Ecto neural progenitor cell (in vitro differentiated cells): ENCODE measurements around the gene CD63.
"Not testable (repeated sequence)": the region's sequence is repeated elsewhere in the genome, so short reads cannot be mapped to it uniquely, and the experiment has no call there.

Source experiments
- DNase-seq: peaks from one replicate; pipeline ENCODE4 v3.0.0-alpha.2; 2018; ENCODE audit warnings: low spot score

Gene CD63, protein sequence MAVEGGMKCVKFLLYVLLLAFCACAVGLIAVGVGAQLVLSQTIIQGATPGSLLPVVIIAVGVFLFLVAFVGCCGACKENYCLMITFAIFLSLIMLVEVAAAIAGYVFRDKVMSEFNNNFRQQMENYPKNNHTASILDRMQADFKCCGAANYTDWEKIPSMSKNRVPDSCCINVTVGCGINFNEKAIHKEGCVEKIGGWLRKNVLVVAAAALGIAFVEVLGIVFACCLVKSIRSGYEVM

DNA sequence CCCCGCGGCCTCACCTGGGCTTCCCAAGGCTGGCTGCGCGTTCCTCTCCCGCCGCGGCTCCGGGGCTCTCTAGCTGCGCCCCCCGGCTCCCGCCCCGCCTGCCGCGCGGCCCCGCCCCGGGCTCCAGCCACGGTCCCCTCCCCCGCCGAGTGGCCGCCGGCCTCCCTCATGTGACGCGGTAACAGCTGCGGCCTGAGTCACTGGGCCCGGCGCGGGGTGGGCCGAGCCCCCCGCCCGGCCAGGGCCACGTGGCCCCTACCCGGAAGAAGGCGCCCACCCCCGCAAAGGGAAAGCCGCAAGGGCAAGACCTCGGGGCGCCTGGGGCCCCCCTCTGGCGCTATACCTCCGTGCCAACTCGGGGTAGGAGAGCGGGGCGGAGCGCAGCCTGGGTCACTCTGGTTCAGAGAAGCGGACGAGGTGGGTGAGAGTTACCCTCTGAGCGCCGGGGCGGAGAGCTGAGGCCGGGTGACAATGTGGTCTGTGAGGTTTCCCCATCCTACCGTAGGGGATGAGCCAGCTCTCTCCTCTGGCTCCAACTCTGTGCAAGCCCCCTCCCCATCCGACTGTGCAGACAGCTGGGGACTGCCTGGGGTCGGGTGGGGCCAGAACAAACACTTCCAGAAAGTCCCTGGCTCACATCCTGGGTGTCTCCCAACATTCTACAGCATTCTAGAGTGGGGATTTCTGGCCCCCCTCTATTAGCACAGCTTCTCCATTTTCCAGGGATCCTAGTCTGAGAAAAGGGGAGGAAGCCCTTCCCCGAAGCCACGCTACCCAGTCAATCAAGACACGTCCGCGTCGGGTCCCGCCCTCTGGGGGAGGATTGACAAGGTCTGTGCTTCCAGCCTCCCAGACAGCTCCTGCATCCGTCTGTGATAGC lies at the start of gene CD63:
Gene CD63 (minus strand): TSS at position 71 of the 880 bp plus-strand sequence. CDS start 668 bp downstream, outside the sequence.
- peak; percentile 94 for DNase-seq

DNA sequence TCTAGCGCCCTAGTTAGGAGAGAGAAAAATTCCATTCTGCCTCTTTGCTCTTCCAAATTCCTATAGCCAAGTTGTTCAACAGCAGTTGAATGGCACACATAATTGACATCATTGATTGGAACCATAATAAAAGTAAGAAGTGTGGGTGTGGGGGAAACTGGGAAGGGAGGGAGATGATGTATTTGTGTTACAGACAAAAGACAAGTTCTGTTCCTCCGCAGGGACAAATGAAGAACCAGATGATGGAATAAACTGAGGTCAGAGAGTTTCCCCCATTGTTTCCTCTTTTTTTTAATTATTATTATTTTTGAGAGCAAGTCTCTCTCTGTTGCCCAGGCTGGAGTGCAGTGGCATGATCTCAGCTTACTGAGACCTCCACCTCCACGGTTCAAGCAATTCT lies 49.0 kb upstream of the CD63 start:
- no peak for DNase-seq

DNA sequence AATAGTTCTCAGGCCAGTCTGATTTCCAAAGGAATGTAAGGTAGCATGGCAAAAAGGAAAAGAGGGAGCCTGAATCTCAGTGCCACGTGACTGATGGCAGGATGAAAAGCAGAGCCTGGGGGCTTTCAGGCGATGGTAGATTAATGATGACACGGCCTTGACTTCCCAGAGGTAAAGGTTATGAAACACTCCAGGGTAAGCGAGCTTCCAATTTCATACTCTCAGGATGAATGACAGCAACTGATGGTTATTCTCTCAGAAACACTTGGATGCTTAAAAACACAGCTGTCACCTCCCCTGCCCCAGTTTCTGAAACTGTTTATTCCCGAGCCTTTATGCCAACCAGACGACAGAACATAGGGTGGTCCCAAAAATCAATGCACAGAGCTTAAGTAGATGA lies 42.9 kb upstream of the CD63 start:
- no peak for DNase-seq

DNA sequence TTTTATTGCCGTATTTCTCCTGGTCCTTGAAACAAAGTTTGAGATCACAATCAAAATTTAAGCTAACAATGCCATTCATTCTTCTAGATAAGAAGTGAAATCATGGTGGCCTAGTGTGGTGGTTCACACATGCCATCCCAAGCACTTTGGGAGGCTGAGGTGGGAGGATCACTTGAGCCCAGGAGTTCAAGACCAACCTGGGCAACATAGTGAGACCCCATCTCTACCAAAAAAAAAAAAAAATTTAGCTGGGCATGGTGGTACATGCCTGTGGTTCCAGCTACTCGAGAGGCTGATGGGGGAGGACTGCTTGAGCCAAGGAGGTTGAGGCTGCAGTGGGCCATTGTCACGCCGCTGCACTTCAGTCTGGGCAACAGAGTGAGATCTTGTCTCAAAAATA lies 38.3 kb upstream of the CD63 start:
- DNase-seq: no peak

DNA sequence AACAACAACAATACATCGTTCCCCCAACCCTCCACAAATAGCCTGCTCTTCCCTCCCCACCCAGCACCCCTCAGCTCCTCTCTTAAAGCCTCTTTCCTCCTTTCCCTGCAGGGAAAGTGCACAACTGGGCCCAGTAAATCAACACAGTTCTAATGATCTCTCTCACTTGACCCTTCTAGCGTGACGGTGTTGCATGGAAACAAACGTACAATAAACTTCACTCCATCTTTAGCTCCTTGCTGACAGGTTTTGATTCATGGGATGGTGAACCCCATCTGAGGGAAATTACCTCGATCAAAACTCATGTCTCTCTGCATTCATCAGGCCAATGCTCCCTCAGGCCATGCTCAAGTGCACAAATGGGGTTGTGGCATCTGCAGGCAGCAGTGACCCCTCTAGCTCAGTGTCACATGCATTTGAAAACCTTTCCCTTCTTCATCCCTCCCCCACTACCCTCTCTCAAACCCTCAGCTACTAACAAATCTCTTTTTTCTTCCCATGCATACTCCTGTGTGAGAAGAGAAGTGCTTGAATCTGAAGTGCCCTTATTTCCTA lies 37.0 kb upstream of the CD63 start:
- no peak for DNase-seq

DNA sequence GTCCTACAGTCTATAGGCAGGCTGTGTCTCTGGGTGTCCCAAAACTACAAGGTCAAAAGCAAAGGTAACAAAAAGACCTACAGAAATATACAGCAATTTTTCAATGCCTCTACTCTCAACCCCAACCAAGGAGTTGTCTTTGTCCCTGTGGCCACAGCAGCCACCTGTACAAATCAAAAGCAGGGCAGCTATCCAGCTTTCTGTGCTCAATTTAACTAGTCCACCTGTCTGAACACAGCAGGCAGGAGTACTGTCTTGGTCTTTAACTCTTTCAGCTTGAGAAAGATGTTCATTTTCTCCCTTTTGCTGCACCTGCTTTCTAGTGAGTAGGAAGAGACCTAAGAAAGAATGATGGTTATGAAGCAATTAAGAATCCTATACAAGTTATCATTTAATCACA lies 33.8 kb upstream of the CD63 start:
- no peak for DNase-seq

DNA sequence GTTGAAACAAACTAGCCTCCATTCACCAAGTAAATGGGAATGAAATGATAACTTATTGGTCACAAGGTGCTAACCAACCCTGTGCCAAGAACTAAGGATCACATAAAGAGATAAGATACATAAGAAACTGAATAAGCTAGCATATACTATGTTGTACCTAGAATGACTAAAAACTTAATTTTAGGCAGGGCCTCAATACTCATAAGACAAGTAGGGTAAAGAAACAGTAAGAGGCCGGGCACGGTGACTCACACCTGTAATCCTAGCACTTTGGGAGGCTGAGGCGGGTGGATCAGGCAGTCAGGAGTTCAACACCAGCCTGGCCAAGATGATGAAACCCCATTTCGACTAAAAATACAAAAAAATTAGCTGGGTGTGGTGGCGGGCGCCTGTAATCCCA lies 31.9 kb upstream of the CD63 start:
- no peak for DNase-seq

DNA sequence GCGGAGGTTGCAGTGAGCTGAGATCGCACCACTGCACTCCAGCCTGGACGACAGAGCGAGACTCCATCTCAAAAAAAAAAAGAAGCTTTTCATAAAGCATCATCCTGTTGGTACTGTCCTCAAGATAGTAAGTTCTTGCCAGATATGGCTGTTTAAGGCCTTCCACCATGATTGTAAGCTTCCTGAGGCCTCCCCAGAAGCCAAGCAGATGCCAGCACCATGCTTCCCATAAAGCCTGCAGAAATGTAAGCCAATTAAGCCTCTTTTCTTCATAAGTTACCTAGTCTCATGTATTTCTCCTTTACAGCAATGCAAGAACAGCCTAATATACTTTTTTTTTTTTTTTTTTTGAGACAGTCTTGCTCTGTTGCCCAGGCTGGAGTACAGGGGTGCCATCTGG lies 29.8 kb upstream of the CD63 start:
- DNase-seq: not testable (repeated sequence)

DNA sequence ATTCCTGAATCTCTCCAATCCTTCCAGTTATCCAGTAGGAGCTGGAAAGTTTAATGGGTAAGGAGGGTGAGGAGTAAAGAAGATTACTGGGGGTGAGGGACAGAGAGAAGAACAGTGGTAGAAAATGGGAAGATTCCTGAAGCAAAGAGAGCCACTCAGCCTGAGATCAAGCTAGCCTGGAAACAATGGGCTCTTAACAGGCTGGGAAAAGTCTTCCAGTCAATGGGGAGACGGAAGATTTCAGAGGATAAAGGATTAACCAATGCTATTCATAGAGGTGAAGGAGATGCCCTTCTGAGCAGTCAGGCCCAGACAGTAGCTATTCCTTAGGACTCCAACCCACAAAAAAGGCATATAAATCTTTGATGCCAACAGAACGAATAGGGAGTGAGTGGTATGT lies 28.9 kb upstream of the CD63 start:
- no peak for DNase-seq

DNA sequence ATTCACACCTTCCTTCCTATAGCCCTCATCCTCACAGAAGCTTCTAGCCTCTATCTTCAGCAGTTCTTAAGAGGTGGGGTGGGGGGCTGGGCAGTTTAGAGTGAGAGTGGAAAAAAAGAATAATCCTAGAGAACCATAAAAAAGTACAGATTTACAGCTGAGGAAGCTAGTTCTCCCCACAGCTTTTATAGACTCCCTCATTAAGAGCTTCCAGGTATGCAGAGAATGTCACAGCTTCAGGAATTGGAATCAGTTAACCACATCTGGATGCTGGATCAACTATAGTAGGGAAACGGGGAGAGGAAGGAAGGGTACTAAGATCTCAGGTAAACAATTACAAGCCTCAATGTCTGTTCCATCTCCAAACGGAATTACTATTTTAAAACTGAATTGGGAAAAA lies 26.4 kb upstream of the CD63 start:
- DNase-seq: no peak

DNA sequence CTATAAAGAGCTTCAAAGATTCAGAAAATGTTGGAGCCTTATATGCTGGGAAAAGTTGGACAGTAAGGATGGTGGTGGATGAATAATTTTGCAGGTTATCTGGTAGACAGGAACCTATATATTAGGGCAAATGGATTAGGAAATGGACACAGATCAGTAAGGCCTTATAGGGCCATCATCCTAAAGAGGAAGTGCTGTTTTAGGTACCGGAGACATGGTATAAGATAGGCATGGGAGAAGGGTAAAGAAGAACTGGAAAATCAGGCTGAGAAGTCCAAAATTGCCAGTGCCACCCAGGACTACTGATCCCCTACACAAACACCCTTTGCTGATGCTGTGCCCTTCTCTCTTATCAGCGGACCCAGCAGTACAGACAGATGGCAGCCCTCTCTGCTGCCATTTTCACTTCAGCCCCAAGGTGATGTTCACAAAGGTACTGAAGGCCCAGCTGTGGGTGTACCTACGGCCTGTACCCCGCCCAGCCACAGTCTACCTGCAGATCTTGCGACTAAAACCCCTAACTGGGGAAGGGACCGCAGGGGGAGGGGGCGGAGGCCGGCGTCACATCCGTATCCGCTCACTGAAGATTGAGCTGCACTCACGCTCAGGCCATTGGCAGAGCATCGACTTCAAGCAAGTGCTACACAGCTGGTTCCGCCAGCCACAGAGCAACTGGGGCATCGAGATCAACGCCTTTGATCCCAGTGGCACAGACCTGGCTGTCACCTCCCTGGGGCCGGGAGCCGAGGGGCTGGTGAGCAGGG lies 19.6 kb upstream of the CD63 start:
- no peak for DNase-seq

DNA sequence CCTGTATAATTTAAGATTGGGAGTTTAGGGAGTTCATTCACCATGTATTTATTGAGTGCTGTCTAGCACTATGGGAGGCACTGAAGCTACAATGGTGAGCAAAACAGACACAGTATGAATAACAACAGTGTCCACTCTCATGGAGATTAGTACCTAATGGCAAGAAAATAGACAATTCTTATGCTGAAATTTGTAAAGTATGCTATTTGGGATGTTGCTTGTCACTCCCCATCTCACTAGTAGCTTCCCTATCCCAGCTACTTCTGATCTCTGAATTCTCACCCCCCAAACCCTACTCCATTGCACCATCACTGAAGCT lies 18.1 kb upstream of the CD63 start:
- no peak for DNase-seq

DNA sequence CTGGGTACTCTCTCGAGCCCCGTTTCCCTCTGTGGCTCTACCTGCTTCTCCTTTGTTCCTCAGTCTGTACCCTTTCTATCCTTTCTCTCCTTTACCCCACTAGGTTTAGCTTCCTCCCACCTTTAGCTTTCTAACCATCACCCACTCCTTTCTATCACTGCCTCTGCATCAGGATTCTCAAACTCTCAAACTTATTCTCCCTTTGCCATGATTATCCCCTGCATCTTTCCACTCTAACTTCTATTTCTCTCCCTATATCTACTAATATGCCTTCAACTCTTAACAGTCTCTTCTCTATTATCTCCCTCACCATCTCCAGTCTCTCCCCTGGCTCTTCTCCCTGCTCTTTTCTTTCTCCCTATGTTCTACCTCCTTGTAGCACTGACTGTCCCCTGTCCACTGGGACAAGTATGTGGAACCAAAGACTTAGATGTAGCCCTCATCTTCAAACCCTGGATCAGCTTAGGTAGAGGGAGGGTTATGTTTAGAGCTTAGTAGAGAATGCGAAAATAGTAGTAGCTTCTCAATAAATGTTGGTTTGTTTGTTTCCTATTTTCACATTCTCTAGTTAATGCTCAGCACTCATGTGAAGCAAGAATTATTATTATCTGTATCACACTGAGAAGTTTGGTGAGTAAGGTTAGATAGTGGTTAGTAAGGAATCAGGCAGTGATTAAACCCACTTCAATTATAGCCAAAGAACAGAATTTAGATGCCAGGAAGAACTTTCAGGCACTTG lies 17.5 kb upstream of the CD63 start:
- DNase-seq: no peak

DNA sequence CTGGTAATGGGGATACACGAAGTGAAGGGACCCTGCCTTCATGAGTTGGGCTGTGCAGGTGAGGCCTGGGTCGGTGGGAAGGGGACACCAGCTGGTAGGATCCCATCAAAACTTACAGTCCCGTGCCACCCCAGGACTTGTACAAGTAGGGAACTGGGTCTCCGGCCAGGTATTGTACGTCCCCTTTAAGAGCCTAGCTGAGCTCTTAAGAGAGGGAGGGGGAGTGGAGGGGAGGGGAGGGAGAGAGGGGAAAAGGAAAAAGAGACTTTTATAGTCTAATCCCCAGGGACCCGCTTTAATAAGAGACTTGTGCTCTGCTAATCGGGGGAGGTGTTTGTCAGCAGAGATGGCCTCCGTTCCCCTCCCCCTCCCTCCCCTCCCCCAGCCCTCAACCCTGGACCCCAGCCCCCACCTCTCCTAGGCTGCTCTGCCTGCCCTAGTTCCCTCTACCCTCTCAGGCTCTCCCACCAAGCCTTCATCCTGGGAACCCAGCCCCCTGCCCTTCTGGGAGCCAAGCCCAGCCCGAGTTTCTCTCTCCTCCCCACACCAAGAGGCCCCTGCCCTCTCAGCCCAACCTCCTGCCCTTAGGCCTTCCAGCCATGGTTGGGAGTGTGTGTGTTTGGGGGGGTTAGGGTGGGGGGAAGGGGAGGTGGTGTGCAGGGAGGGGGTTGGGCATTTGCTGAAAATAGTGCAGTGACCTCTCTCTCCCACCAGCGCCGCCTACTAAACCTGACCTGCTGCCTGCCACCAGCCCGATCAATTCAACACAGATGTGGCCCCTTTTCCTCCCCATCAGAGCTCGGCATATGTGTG lies 16.8 kb upstream of the CD63 start:
- DNase-seq: peak; percentile 97

DNA sequence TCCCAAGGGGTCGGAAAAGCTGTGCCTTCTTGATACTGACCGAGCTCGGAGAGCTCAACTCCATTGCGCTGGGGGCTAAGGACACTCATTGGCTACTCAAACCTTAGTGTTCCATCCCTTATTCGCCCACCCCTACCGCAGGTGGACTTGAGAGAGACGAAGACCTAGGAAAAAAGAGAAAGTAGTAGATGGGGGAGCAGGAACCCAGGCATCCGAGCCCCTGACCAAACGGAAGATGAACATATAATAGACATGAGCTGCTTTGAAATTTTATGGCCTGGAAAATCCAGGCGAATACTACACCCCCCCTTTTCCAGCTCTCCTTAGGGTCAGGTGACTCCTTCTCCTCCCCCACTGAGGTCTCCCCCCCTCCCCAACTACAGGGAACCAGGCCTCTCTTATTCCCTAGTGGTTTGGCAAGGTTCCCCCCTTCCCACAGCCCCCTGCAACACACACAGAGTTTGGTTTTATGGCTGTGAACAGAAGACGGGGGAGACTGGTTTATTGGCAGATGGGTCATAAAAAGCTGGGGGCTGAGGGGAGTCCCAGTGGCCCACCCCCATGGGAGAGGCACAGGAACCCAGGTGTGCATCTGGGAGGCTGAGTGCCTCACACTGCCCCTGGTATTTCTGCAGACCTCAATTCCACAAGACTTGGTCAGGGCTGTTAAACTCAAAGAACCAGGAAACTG lies 15.7 kb upstream of the CD63 start:
- no peak for DNase-seq

DNA sequence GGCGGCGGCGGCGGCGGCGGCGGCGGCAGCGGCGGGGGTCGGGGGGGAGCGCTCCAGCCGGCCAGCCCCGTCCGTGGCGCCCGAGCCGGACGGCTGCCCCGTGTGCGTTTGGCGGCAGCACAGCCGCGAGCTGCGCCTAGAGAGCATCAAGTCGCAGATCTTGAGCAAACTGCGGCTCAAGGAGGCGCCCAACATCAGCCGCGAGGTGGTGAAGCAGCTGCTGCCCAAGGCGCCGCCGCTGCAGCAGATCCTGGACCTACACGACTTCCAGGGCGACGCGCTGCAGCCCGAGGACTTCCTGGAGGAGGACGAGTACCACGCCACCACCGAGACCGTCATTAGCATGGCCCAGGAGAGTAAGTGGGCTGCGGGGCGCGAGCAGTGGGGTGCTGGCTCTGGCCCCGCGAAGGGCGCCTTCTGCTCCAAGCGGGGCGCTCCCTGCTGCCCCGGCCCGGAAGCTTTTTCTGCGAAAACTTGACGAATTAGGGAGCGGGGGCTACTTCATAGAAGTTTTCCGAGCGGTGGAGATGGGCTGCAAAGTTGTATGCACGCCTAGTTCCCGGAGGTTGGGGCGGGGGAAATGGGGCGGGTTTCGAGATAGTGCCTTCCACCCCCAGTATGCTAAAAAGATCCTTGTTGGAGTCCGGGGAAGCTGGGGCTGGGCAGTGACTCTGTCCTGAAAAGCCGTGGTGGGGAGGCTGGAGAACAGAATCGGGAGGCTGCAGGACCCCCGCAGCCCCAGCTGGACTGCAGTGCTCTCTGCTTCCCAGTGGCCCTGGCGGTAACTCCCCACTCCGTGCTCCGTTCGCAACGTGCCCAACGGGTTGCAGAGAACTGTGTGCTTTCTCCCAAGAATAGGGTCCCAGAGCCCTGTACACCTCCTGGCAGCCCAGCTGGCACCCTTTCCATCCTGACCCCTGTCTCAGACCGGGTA lies 14.9 kb upstream of the CD63 start:
- peak; percentile 91 for DNase-seq

DNA sequence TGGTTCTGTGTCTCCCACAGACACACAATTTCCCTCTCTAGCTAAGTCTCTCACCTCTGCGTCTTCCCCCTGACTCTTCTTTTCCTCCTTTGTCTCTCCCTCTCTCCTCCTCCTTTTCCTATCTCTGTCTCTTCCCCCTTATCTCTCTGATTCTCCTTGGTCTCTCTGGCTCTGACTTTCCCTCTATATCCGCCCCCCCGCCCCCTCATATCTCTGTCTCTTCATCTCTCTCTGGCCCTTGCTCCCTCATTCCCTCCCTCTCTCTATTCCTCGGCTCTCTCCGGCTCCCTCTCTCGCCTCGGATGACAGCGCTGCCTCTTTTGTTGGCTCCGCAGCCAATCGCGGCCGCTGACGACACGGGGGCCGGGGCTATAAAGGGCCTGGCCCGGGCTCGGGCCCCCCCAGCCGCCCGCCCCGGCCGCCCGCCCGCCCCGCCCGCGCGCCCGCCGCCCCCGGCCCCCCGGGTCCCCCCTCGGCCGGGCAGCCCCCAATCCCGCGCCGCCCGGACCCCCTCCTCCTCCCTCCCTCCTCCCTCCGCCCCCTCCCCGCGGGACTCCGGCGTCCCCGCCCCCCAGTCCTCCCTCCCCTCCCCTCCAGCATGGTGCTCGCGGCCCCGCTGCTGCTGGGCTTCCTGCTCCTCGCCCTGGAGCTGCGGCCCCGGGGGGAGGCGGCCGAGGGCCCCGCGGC lies 14.1 kb upstream of the CD63 start, which contains the start of gene GDF11:
Gene GDF11 (plus strand): TSS at position 404 of the 687 bp plus-strand sequence. CDS start 195 bp downstream, at position 599.
- peak; percentile 94 for DNase-seq

DNA sequence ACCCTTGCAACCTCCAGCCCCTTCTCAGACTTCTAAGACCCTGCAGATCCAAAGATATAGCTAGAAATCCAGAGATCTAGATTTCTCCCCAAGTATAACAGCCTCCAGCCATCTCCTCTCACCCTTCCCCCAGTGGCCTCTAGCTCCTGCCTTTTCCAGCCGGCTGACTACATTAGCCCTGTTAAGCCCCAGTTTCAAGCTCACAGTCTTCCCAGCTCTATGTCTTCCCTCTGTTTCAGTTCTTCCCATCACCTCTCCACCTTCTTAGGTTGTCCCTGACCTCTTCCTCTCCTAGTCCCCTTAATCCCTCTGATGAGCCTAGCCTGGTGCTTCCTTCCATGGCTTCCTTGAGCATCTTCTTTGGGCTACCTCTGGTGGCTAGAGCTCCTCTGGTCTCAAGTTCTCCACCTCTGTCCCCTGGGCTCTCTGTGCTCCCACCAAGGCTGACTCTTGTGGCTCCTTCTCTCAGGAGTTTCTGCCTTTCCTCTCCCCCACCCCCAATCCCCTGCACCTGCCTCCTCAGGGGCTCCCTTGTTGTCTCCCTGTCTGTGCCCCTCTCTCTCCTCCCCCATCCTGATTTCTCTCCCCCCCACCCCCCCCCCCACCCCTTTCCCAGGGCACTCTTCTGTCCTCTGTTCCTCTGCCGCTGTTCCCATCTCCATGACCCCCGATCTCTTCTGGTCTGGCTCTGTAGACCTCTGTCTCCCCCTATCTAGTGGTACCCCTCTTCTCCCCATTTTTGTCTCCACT lies 13.3 kb upstream of the CD63 start:
- no peak for DNase-seq
